Measurements from ENCODE around the gene PPP5C.

- no peak for TF ChIP-seq CTCF (conservative IDR thresholded peaks at IDR 0.05; ENCODE audit: low read length)
- TF ChIP-seq EZH2phosphoT487 (IDR thresholded peaks at IDR 0.05; ENCODE audit: borderline replicate concordance) = no peak
Observed at GRCh38 chr19:46306501-46306900, 40.4 kb upstream of the PPP5C start.
